ENCODE data around the gene ALX1. TPM values are rescaled to one million over a fixed set of nuclear protein-coding genes. Genes with fewer than 3 reads are reported as not detected.

The ALX1 gene
- total RNA-seq, 4 donors from 2014 or later = 0.61 to 1.4 (median 1.1) TPM

GRCh38 chr12:85275374-85275773 is 4.6 kb upstream of the ALX1 start:
- 11 to 23% methylated on average over 2 of the region's 2 CpGs for WGBS, 2 donors
- H3K4me3 ChIP-seq (ENCODE audit: low read depth, poor library complexity, severe bottlenecking) = no peak overlapping the region
- intact Hi-C loops (cut with DNase I; ENCODE audit: low total_unique reads) = no loop called here
- TF ChIP-seq CTCF (IDR thresholded peaks at IDR 0.05) (no peak), POLR2A (IDR thresholded peaks at IDR 0.05) (no peak)
- no peak for DNase-seq (ENCODE audit: low spot score in 2 of 2)

GRCh38 chr12:85277191-85277590 is 2.8 kb upstream of the ALX1 start:
- TF ChIP-seq POLR2A (IDR thresholded peaks at IDR 0.05) = no peak
- TF ChIP-seq CTCF (IDR thresholded peaks at IDR 0.05) = no peak
- WGBS, 2 donors = 13 to 19% methylated on average over 3 of the region's 3 CpGs
- intact Hi-C loops (cut with DNase I; ENCODE audit: low total_unique reads) = no loop called here
- DNase-seq (ENCODE audit: low spot score in 2 of 2) = no peak
- no peak overlapping the region for H3K4me3 ChIP-seq (ENCODE audit: low read depth, poor library complexity, severe bottlenecking)

GRCh38 chr12:85277900-85278597 is 2.0 kb upstream of the ALX1 start:
- peak in 1 of 2 donors; percentile 75 for DNase-seq (ENCODE audit: low spot score in 2 of 2)
- no peak overlapping the region for H3K4me3 ChIP-seq (ENCODE audit: low read depth, poor library complexity, severe bottlenecking)
- TF ChIP-seq POLR2A (IDR thresholded peaks at IDR 0.05) = no peak
- no peak for TF ChIP-seq CTCF (IDR thresholded peaks at IDR 0.05)
- intact Hi-C loops (cut with DNase I; ENCODE audit: low total_unique reads) = no loop called here
- 31 to 40% methylated on average over 24 to 30 of the region's 30 CpGs for WGBS, 2 donors

GRCh38 chr12:85278598-85279448 is 1.2 kb upstream of the ALX1 start:
- H3K4me3 ChIP-seq (ENCODE audit: low read depth, poor library complexity, severe bottlenecking) = no peak overlapping the region
- DNase-seq (ENCODE audit: low spot score in 2 of 2) = peak in 1 of 2 donors; percentile 75
- WGBS, 2 donors = 37 to 43% methylated on average over 33 to 36 of the region's 37 CpGs
- TF ChIP-seq POLR2A (IDR thresholded peaks at IDR 0.05) (no peak), CTCF (IDR thresholded peaks at IDR 0.05) (no peak)
- intact Hi-C loops (cut with DNase I; ENCODE audit: low total_unique reads) = no loop called here

GRCh38 chr12:85279449-85280164 is 413 bp upstream of the ALX1 start:
- no peak for TF ChIP-seq CTCF (IDR thresholded peaks at IDR 0.05)
- no peak for TF ChIP-seq POLR2A (IDR thresholded peaks at IDR 0.05)
- DNase-seq (ENCODE audit: low spot score in 2 of 2) = peak in 1 of 2 donors; percentile 87
- peak overlapping the region; percentile 36 for H3K4me3 ChIP-seq (ENCODE audit: low read depth, poor library complexity, severe bottlenecking)
- intact Hi-C loops (cut with DNase I; ENCODE audit: low total_unique reads) = no loop called here
- 9% methylated on average over 44 of the region's 44 CpGs for WGBS, 2 donors
